Measurements from ENCODE around the gene UNC13A. TPM values are rescaled to one million over a fixed set of nuclear protein-coding genes. Genes with fewer than 3 reads are reported as not detected.

Gene UNC13A
- total and polyA plus RNA-seq, 12 donors: 0.02 to 0.72 (median 0.06) TPM; not detected in 2

DNA sequence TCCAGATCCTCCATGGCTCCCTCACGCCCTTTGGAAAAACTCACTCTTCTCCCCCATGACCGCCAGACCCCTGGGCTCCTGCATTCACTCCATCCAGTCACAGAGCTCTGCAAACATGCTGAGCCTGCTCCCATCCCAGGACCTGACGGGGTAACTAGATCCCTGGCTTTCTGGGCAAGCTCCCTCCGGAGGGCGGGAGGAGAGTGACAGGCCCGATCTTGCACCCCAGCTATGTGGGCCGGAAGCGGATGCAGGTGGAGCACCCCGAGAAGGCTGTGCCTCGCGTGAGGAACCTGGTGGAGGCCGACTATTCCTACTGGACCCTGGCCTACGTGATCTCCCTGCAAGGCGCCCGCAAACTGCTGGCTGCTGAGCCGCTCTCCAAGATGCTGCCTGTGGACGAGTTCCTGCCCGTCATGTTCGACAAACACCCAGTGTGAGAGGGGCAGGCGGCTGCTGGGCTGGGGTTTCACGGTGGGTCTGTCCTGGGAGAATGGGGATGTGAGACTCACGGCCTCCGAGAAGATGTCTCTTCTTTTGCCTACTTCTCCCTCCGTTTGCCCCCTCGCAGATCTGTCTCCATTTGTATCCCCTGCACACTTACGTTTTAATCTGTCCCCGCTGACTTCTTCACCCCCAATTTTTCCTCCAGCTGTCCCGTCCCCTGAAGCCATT lies 107.5 kb downstream of the UNC13A start:
- intact Hi-C loops (cut with DNase I): loop anchor here in 1 of 10 donors (10.0 kb wide), 1 partner anchor 46 kb away; no protein-coding TSS in a partner anchor
- ATAC-seq (peak in 1 of 8 donors; percentile 9), DNase-seq (no peak)

DNA sequence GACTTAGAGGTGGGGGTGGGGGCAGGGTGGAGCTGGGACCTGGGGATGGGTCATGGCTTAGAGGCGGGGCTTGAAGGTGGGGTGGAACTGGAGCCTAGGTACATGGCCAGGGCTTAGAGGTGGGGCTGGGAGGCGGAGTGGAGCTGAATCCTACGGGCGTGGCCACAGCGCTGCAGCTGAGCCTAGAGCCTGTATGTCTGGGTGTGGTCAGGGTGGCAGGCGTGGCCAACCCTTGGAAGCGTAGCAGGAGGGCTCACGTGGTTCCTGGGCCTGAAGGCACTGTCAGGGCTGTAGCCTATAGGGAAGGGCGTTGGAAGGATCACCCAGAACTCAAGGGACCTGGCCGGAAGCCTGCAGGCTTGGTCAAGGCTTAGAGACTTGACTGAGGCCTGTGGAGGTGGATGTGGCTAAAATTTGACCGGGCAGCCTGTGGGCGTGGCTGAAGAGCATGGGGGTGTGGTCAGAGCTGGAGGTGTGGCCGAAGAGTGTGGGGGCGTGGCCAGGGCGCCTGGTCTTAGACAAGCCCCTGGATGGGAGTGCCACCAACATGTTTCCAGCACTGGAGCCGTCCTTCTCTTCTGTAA lies 108.4 kb downstream of the UNC13A start:
- H3K27ac ChIP-seq: no peak overlapping the region
- 65 to 68% methylated on average over 16 of the region's 16 CpGs for WGBS, 2 donors
- H3K4me1 ChIP-seq: peaks cover 0 to 3% (median 0%) of the 10 kb centered on the region in 9 donors
- ATAC-seq: peak; percentile 54 to 81 (median 68)
- H3K9me3 ChIP-seq: no peaks in the 10 kb centered on the region
- no peaks in the 10 kb centered on the region for H3K27me3 ChIP-seq
- intact Hi-C loops (cut with DNase I): loop anchor here in 4 of 10 donors (10.0 kb wide), 3 partner anchors 45 to 195 kb away; no protein-coding TSS in a partner anchor
- peak; percentile 35 to 55 for DNase-seq
- H3K36me3 ChIP-seq: peaks cover 0 to 81% (median 34%) of the 10 kb centered on the region in 9 donors
- TF ChIP-seq, protein P1, sequence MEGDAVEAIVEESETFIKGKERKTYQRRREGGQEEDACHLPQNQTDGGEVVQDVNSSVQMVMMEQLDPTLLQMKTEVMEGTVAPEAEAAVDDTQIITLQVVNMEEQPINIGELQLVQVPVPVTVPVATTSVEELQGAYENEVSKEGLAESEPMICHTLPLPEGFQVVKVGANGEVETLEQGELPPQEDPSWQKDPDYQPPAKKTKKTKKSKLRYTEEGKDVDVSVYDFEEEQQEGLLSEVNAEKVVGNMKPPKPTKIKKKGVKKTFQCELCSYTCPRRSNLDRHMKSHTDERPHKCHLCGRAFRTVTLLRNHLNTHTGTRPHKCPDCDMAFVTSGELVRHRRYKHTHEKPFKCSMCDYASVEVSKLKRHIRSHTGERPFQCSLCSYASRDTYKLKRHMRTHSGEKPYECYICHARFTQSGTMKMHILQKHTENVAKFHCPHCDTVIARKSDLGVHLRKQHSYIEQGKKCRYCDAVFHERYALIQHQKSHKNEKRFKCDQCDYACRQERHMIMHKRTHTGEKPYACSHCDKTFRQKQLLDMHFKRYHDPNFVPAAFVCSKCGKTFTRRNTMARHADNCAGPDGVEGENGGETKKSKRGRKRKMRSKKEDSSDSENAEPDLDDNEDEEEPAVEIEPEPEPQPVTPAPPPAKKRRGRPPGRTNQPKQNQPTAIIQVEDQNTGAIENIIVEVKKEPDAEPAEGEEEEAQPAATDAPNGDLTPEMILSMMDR (IDR thresholded peaks at IDR 0.05): no peak
- H3K4me3 ChIP-seq: no peak overlapping the region

More for the DNA sequence above, 107.5 kb downstream of the UNC13A start:
- H3K27me3 ChIP-seq: peaks cover 0 to 5% (median 0%) of the 10 kb centered on the region in 7 donors
- no peak overlapping the region for H3K27ac ChIP-seq
- H3K4me3 ChIP-seq: no peak overlapping the region
- peaks cover 0 to 72% (median 34%) of the 10 kb centered on the region in 9 donors for H3K36me3 ChIP-seq
- TF ChIP-seq, protein P1 (IDR thresholded peaks at IDR 0.05): no peak
- H3K4me1 ChIP-seq: peaks cover 0 to 3% (median 0%) of the 10 kb centered on the region in 9 donors
- 91 to 93% methylated on average over 28 of the region's 28 CpGs for WGBS, 2 donors
- no peaks in the 10 kb centered on the region for H3K9me3 ChIP-seq

DNA sequence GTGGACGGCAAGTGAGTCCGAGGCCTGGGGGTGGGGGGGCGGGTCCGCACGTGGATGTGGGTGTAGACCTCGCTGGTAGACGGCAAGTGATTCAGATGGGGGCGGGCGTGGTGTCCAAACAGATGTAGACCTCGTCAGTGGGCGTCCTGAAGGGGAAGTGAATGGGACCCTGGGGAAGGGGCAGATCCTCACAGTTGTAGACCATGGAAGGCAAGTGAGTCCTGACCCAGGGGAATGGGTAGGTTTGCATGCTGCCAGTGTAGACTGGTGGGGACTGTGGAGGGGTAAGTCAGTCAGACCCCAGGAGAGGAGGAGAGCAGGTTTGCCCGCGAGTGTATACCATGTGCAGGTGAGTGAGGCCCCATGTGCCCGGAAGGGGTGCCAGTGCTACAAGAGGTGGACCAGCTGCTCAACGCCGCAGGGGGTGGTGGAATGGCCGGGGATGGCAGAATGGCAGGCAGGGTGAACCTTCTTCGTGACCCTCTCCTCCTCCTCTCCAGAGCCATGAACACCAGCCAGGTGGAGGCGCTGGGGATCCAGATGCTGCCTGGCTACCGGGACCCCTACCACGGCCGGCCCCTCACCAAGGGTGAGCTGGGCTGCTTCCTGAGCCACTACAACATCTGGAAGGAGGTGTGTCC lies 110.6 kb downstream of the UNC13A start:
- ATAC-seq (no peak), DNase-seq (no peak)
- intact Hi-C loops (cut with DNase I): loop anchor here in 3 of 10 donors (10.0 kb wide), 2 partner anchors 123 to 197 kb away; no protein-coding TSS in a partner anchor
- TF ChIP-seq, protein P1 (IDR thresholded peaks at IDR 0.05): no peak
- Histone ChIP-seq H3K4me1 (peaks cover 0 to 4% (median 0%) of the 10 kb centered on the region in 9 donors), H3K27ac (no peak overlapping the region), H3K4me3 (no peak overlapping the region), H3K36me3 (peaks cover 0 to 96% (median 46%) of the 10 kb centered on the region in 9 donors), H3K9me3 (no peaks in the 10 kb centered on the region), H3K27me3 (no peaks in the 10 kb centered on the region)
- WGBS, 2 donors: 86 to 87% methylated on average over 22 of the region's 22 CpGs

DNA sequence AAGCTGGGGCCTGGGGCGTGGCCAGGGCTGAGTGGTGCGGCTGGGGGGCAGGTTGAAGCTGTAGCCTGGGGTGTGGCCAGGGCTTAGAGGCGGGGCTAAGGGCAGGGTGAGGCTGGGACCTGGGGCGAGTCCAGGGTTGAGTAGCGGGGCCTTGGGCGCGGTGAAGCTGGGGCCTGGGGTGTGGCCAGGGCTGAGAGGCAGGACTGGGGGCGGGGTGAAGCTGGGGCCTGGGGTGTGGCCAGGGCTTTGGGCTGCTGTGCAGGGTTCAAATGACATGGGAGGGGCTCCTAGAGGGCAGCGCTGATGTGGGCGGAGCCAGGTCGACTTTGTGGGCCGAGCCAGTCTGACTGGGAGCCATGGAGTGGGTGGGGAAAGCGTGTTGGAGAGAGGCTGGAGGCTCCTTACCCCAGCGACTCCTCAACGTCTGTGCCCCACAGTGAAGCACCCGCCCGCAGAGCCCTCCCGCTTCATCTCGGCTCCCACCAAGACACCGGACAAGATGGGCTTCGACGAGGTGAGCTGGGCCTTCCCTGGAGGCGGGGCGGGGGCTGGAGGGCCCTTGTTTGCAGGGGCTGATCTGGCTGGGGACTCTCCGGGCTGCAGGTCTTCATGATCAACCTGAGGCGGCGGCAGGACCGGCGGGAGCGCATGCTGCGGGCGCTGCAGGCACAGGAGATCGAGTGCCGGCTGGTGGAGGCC lies 111.2 kb downstream of the UNC13A start:
- WGBS, 2 donors: 82 to 83% methylated on average over 34 of the region's 34 CpGs
- Histone ChIP-seq H3K27me3 (no peaks in the 10 kb centered on the region), H3K36me3 (peaks cover 3 to 96% (median 50%) of the 10 kb centered on the region in 9 donors), H3K4me1 (peaks cover 0 to 4% (median 0%) of the 10 kb centered on the region in 9 donors), H3K9me3 (no peaks in the 10 kb centered on the region), H3K27ac (no peak overlapping the region), H3K4me3 (no peak overlapping the region)
- intact Hi-C loops (cut with DNase I): loop anchor here in 3 of 10 donors (10.0 kb wide), 2 partner anchors 122 to 198 kb away; no protein-coding TSS in a partner anchor
- ATAC-seq (no peak), DNase-seq (peak in 1 of 2 donors; percentile 47)
- TF ChIP-seq, protein P1 (IDR thresholded peaks at IDR 0.05): no peak
